Colonic mucosa (tissue), 4 donors: ENCODE results near the gene RIMBP2. TPM values are rescaled to one million over a fixed set of nuclear protein-coding genes. Genes with fewer than 3 reads are reported as not detected.

ENCODE experiments used
- DNase-seq: peaks from one replicate; pipeline ENCODE4 v3.0.0-alpha.2; 2020
- H3K27ac ChIP-seq: fragments of 200-600 bp; one replicate; pipeline ENCODE4 v1.8.0; 2021
- H3K27me3 ChIP-seq: fragments of 200-600 bp; one replicate; pipeline ENCODE4 v1.8.0; 2021
- H3K36me3 ChIP-seq: fragments of 200-600 bp; one replicate; pipeline ENCODE4 v1.8.0; 2021
- H3K4me1 ChIP-seq: fragments of 200-600 bp; one replicate; pipeline ENCODE4 v1.8.0; 2021; ENCODE audit warnings: mild to moderate bottlenecking
- H3K4me3 ChIP-seq: fragments of 200-600 bp; one replicate; pipeline ENCODE4 v1.8.0; 2021
- H3K9ac ChIP-seq, 2 donors: one replicate each; pipeline ENCODE4 v1.7.0; 2013; ENCODE audit warnings: control low read depth in 2 of 2, low read depth in 2 of 2, low read length in 2 of 2
- H3K9me3 ChIP-seq: fragments of 200-600 bp; one replicate; pipeline ENCODE4 v1.8.0; 2021
- CTCF ChIP-seq: fragments of 200-600 bp; IDR thresholded peaks from one replicate; pipeline ENCODE4 v1.8.0; 2022; ENCODE audit warnings: antibody characterized with exemption, mild to moderate bottlenecking
- intact Hi-C: fragments of 100-400 bp; cut with DNase I; formaldehyde crosslinking; loops from one replicate; pipeline ENCODE4 v1.14.1; 2022
- total RNA-seq, 2 donors: library from RNA; stranded (reverse); fragmentation: NEBNext Ultra II Directional in 1 of 2; extraction: Animal tissue kit (Norgen Biotek cat#: 25700) in 1 of 2; gene quantifications; one replicate each; pipeline ENCODE4 v1.2.1, GENCODE V29; 2021
- donor health status: healthy.
- donor health status: DM: no; HTN: no; CAD: no.
- donor health status: DM: no; HTN: no; CAD: no.

RIMBP2 gene
- total RNA-seq, 2 donors from 2014 or later, result 4.8 to 5.6 TPM

GRCh38 chr12:130461447-130461815, 254.7 kb downstream of the RIMBP2 start:
- Histone ChIP-seq H3K27me3 (no peaks in the 10 kb centered on the region), H3K4me1 (no peaks in the 10 kb centered on the region), H3K36me3 (no peaks in the 10 kb centered on the region), H3K4me3 (no peak overlapping the region), H3K9me3 (no peaks in the 10 kb centered on the region), H3K27ac (no peak overlapping the region), H3K9ac (no peak overlapping the region)
- no peak for TF ChIP-seq CTCF
- intact Hi-C loops, result no loop called here
- no peak for DNase-seq

GRCh38 chr12:130460611-130461446, 255.3 kb downstream of the RIMBP2 start:
- TF ChIP-seq CTCF, result no peak

GRCh38 chr12:130459916-130460315, 256.2 kb downstream of the RIMBP2 start:
- Histone ChIP-seq H3K4me1 (no peaks in the 10 kb centered on the region), H3K4me3 (no peak overlapping the region), H3K9me3 (no peaks in the 10 kb centered on the region), H3K27ac (no peak overlapping the region), H3K36me3 (no peaks in the 10 kb centered on the region), H3K9ac (no peak overlapping the region), H3K27me3 (no peaks in the 10 kb centered on the region)
- intact Hi-C loops, result no loop called here
- no peak for DNase-seq
- TF ChIP-seq CTCF, result no peak

More at GRCh38 chr12:130460611-130461446, 255.3 kb downstream of the RIMBP2 start:
- no peak for DNase-seq
- no peaks in the 10 kb centered on the region for H3K4me1 ChIP-seq
- H3K9ac ChIP-seq, result no peak overlapping the region
- intact Hi-C loops, result no loop called here
- H3K4me3 ChIP-seq, result no peak overlapping the region
- no peaks in the 10 kb centered on the region for H3K36me3 ChIP-seq
- no peaks in the 10 kb centered on the region for H3K27me3 ChIP-seq
- H3K9me3 ChIP-seq, result no peaks in the 10 kb centered on the region
- no peak overlapping the region for H3K27ac ChIP-seq

- TF ChIP-seq CTCF, result no peak
- no peak overlapping the region for H3K4me3 ChIP-seq
- H3K27me3 ChIP-seq, result no peaks in the 10 kb centered on the region
- H3K36me3 ChIP-seq, result no peaks in the 10 kb centered on the region
- no peaks in the 10 kb centered on the region for H3K9me3 ChIP-seq
- no peaks in the 10 kb centered on the region for H3K4me1 ChIP-seq
- H3K9ac ChIP-seq, result no peak overlapping the region
- intact Hi-C loops, result no loop called here
- DNase-seq, result no peak
- H3K27ac ChIP-seq, result no peak overlapping the region
These were observed 257.8 kb downstream of the RIMBP2 start for GRCh38 chr12:130458341-130458740.

GRCh38 chr12:130457215-130457614, 258.9 kb downstream of the RIMBP2 start:
- no peak overlapping the region for H3K27ac ChIP-seq
- no peaks in the 10 kb centered on the region for H3K27me3 ChIP-seq
- no peaks in the 10 kb centered on the region for H3K9me3 ChIP-seq
- intact Hi-C loops, result no loop called here
- no peak overlapping the region for H3K9ac ChIP-seq
- H3K4me3 ChIP-seq, result no peak overlapping the region
- no peak for DNase-seq
- H3K36me3 ChIP-seq, result no peaks in the 10 kb centered on the region
- no peak for TF ChIP-seq CTCF
- H3K4me1 ChIP-seq, result no peaks in the 10 kb centered on the region
